MM.1S (cell line): ENCODE results near the gene ZNF618.

ENCODE experiments used
- CTCF ChIP-seq: fragments of 300-600 bp; sonication (generic); IDR thresholded peaks from 2 replicates; pipeline ENCODE4 v1.5.1; 2016; ENCODE audit warnings: antibody characterized with exemption, low read length, mixed read lengths
- EZH2 ChIP-seq: fragments of 300-600 bp; sonication (generic); optimal IDR thresholded peaks from 2 replicates; pipeline ENCODE3; 2017; ENCODE audit warnings: low read depth, mild to moderate bottlenecking, antibody characterized with exemption, low read length, mixed read lengths

- no peak for TF ChIP-seq CTCF
- no peak for TF ChIP-seq EZH2
Observed at GRCh38 chr9:114029311-114030170, 153.4 kb downstream of the ZNF618 start.
